Fibroblast of upper back skin (primary cell): ENCODE results near the gene FLACC1.
A peak's percentile ranks its signal among the peaks of the same experiment; 100 is the strongest.
"Not testable (repeated sequence)": the region's sequence is repeated elsewhere in the genome, so short reads cannot be mapped to it uniquely, and the experiment has no call there.

Source experiments
- DNase-seq: peaks from one replicate; pipeline ENCODE4 v3.0.0-alpha.2; 2013

FLACC1 gene, protein sequence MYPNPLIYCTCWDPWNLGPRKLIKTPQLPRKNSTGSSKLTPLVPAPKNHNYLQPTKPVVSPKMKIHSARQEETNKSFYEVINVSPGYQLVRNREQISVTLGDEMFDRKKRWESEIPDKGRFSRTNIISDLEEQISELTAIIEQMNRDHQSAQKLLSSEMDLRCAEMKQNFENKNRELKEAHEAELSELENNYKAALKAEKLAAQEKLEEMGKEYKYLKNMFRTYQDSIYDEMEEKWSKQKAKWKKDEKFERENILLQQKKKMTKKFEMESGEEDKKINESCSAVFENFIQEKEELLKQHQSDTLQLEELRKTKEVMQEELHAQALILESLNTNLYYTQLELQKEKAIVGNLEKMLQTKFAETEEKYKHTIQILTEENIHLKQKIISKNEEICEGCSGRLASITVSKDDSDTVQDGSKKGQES

GRCh38 chr2:201357221-201357620, at the start of gene FLACC1:
Gene FLACC1 (minus strand): TSS chr2:201357345. CDS start chr2:201351404, 5,941 bp downstream.
- DNase-seq: peak; percentile 43

GRCh38 chr2:201406077-201406662, 49.0 kb upstream of the FLACC1 start:
- DNase-seq: peak; percentile 86

DNA sequence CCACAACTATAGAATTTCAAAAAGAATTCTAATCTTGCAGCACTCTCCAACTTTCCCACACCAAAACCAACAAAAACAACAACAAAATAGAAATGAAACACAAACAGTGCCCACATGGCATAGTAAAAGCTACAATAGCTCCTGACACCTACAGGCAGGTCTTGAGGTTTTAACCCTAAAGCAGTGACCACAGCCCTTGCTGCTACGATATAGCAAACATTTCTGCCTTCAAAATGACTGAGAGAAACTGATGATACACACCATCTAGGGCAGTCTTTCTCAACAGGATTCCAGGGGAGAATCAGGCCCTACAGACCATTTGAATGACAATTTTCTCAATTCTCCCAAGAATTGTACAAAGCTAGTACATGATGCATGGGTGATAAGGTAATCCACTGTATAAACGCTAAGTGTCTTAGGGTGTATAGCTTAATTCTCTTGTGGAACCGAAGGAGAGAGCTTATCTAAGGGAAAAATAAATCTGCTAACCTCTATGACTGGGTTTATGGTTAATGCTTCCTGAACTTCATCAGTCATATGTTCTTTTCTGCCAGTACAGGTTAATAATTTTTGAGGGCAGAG, 47.6 kb upstream of the FLACC1 start:
- DNase-seq: no peak

DNA sequence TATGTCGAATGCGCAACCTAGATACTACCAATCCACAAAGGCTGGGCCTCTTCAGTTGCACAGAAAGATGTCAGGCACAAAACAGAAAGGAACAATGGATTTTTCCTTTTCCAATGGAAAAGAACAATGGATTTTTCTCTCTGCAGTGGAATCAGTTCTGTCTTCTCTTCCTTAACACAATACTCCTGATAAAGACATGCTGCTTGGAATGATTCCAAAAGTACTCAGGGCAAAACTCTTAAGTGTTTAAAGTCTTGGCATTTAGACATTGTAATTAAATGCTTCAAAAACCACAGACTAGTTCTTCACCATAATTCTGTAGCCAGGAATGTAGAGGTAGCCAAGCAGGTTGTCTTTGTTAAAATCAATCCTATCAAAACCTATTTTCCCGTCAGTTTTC, 46.7 kb upstream of the FLACC1 start:
- peak; percentile 78 for DNase-seq

- DNase-seq: peak; percentile 92
These were observed 45.8 kb upstream of the FLACC1 start for GRCh38 chr2:201402651-201403562.

- no peak for DNase-seq
These were observed 44.7 kb upstream of the FLACC1 start for GRCh38 chr2:201401815-201402214.

DNA sequence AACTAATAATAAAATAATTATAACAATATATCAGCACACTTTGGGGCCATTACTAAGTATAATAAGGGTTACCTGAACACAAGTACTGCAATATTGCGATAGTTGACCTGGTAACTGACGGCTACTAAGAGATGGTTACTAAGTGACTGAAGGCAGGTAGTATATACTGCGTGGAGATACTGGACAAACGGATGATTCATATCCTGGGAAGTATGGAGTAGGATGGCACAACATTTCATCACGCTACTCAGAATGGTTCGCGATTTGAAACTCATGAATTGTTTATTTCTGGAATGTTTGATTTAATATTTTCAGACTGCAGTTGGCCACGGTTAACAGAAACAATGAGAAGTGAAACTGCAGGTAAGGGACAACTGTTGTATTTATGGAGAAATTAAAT, 39.5 kb upstream of the FLACC1 start:
- DNase-seq: peak; percentile 22

GRCh38 chr2:201383136-201383535, 26.0 kb upstream of the FLACC1 start:
- no peak for DNase-seq

DNA sequence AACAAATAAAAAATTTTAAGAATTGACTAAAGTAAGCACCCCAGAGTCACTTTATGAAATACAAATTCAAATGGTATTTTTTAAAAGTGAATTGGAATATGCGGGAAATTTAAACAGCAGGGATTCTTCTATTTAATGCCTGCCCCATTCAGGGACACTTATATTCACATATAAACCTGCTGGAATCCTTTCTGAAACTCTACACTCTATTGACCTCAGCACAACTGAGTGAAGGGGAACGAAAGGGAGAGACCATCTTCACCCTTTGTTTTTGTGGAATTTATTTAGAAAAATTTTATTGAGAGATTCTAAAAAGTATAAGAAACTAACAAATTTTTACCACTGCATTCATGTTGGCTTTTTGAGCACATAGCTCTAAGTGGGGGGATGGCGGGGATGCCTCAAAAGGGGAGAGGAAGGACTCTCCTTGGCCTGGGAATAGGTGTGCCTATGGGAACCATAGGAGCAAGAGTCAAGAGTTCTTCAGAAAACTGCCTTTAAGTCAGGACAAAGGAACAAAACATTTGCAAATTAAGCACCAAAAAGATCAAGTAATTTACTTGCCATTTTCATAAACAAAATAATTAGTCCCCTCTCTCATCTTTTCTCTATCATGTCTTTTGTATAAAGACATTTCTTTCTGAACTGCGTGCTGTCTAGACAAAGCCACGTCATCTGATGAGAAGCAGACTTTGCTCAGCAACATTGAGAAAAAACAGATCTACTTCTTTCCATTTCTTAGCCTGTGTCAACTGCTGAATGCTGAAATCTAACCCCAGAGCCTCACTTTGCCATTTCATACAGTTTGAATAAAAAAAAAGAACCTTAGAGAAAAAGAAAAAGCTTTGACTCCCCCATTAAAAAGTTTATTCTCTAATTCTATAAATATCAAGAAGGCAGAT, 21.6 kb upstream of the FLACC1 start:
- DNase-seq: peak; percentile 54

DNA sequence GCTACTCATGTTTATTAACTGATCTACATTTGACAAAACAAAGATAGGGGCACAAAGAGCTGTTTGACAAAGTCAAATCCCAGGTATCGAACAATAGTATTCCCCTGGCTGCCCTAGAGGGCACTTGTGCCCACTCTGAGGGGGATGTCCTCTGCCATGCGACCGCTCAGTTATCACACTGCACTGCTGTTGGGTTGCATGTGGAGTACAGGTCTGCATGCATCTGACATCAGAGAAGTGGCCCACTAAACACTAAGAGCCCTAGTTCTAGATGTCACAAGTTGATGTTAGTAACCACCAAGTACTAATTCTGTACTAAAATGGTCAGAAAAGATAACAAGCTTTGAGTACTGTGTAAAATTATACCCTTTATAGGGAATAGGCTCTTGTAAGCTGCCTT, 20.1 kb upstream of the FLACC1 start:
- DNase-seq: no peak

DNA sequence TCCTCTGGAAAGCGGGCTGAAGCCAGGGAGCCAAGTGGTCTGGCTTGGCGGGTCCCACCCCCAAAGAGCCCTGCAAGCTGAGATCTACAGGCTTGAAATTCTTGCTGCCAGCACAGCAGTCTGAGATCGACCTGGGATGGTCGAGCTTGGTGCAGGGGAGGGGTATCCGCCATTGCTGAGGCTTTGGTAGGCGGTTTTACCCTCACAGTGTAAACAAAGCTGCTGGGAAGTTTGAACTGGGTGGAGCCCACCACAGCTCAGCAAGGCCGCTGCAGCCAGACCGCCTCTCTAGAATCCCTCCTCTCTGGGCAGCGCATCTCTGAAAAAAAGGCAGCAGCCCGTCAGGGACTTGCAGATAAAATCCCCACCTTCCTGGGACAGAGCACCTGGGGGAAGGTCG, 12.6 kb upstream of the FLACC1 start:
- no peak for DNase-seq

DNA sequence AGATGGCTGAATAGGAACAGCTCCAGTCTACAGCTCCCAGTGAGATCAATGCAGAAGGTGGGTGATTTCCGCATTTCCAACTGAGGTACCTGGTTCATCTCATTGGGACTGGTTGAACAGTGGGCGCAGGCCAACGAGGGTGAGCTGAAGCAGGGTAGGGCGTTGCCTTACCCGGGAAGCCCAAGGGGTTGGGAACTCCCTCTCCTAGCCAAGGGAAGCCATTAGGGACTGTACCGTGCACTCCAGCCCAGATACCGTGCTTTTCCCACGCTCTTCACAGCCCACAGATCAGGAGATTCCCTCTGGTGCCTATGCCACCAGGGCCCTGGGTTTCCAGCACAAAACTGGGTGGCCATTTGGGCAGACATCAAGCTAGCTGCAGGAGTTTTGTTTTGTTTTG, 12.2 kb upstream of the FLACC1 start:
- DNase-seq: not testable (repeated sequence)

GRCh38 chr2:201366146-201366545, 9.0 kb upstream of the FLACC1 start:
- DNase-seq: no peak

- peak; percentile 55 for DNase-seq
These were observed 6.9 kb upstream of the FLACC1 start for GRCh38 chr2:201363857-201364560.

- DNase-seq: no peak
These were observed 5.3 kb upstream of the FLACC1 start for GRCh38 chr2:201362396-201362795.

DNA sequence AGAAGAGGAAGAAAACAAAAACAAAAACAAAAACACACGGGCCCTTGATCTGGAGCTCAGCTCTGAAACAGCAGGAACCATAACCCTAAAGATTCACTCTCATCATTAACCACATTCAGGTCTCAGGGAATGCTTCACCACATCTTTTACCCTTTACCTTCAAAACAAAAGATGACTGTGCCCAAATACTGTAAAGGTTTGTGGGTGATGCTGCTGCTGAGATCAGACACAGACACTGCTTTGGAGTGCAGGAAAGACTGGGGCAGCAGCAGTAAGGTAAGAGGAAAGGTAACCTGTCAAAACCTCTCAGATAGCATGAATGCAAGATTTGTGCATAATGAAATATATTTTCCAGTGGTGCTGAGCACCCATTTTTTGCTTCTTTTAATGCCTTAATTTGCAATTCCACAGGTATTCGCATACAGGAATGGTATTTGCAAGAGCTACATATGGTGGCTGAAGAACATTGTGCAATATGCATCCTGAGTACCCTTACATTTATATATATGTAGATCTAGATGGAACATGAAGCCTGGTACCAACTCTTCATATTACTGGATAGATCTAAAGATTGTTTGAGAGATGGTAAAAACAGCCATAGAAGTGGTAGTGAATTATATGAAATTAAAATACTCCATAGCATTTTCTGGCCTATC, 4.1 kb upstream of the FLACC1 start:
- DNase-seq: no peak

DNA sequence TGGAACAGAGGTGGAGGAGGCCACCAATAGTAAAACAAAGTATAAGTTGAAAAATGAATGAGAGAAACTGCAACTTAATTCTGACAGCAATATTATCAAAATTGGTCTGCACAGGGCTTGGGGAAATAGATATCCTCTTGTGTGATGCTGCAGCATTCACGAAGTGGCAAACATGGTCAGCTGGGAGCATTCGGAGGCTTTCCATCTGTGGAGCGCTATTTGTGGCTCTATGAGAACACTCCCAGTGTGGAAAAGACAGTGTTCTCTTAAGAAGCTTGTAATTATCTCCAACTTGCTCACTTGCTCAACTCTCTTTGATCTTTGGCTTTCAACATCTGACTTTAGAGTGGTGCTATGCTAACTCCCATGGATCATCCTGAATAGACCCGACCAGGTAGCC, 3.1 kb upstream of the FLACC1 start:
- no peak for DNase-seq

DNA sequence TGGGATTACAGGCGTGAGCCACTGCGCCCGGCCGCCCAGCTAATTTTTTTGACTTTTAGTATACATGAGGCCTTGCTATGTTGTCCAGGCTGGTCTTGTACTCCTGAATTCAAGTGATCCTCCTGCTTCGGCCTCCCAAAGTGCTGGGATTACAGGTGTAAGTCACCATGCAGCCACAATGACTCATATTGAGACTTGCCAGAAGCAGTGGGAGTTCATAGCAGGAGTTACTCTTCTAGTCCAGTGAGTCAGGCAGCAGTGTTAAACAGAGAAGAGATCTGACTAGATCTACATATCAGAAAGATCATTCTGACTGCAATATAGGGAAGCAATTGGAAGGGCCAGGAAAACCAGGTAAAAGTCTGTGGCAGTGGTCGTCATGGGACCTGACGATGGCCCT, 1.5 kb upstream of the FLACC1 start:
- peak; percentile 87 for DNase-seq

DNA sequence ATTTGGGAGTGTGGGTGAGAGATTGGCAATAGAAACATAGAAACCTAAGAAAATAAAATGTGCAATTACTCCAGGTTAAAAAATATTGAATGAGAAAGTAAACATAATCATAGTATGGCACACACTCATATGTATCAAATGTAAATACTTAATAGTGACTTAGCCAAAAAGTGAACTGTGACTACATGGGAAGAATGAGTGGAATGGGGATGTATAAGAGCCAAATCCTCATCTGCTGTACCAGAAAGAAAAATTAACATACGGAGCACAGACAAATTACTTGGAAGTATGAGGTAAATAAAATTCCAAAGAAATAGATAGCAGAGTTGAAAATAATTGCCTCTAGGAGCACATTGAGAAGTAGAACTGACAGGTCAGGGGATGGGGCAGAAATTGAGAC, 4.0 kb downstream of the FLACC1 start:
- DNase-seq: peak; percentile 28

DNA sequence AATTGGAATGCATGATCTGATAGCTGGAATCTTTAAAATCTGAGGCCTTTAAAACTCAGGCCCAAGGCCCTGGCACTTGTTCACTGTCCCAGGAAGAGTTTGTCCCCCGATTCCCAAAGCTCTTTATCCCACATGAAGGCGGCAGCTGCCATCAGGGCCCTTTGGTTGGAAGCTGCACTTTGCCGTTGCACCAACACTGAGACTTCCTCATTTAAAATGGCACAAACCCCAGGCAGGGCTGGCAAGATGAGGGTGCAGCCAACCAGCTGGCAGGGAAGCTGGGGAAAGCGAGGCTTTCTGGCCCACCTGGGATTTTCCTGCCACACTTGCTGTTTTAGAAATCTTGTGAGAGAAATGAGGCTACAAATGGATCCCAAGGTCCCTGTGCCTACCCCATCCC, 6.3 kb downstream of the FLACC1 start:
- no peak for DNase-seq

DNA sequence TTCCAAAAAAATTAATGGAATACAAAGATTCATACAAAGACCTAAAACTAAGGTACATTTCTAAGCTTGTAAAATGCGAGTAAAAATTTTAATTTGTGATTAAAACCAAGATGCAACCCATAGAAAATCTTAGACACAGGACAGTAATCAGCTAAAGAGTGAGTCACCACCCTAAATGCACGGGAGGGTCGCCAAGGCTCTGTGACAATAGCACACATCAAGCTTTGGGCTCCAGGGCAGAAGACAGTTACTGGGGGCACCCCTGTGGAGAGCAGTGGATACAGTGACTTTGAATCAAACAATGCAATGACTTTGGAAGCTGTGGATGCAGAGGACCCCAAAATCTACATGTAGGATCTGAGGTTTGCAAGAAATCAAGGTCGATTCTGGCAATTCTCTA, 7.5 kb downstream of the FLACC1 start:
- DNase-seq: no peak
